ENCODE measurements around the gene MCRIP2. TPM values are rescaled to one million over a fixed set of nuclear protein-coding genes. Genes with fewer than 3 reads are reported as not detected.

MCRIP2 gene
- total RNA-seq, 1 donor from 2014 or later = 2.9 TPM

- peaks cover 3% of the 10 kb centered on the region for H3K36me3 Mint-ChIP-seq (ENCODE audit: low read depth, unreplicated experiment)
Measured at GRCh38 chr16:598823-599739, 42.5 kb upstream of the MCRIP2 start.

GRCh38 chr16:600781-601180 is 40.8 kb upstream of the MCRIP2 start:
- no peak for TF ChIP-seq CTCF (IDR thresholded peaks at IDR 0.05; ENCODE audit: unreplicated experiment)
- peaks cover 4% of the 10 kb centered on the region for H3K27me3 Mint-ChIP-seq (ENCODE audit: unreplicated experiment)
- DNase-seq (ENCODE audit: low spot score) = no peak
- peaks cover 14% of the 10 kb centered on the region for H3K36me3 Mint-ChIP-seq (ENCODE audit: low read depth, unreplicated experiment)
- no peak overlapping the region for H3K4me3 Mint-ChIP-seq (ENCODE audit: unreplicated experiment)
- H3K27ac Mint-ChIP-seq (ENCODE audit: unreplicated experiment) = no peak overlapping the region
- no peaks in the 10 kb centered on the region for H3K9me3 Mint-ChIP-seq (ENCODE audit: unreplicated experiment)
- H3K4me1 Mint-ChIP-seq (ENCODE audit: unreplicated experiment) = no peaks in the 10 kb centered on the region

More at GRCh38 chr16:598823-599739, 42.5 kb upstream of the MCRIP2 start:
- DNase-seq (ENCODE audit: low spot score) = no peak
- no peak for TF ChIP-seq CTCF (IDR thresholded peaks at IDR 0.05; ENCODE audit: unreplicated experiment)
- Mint-ChIP-seq H3K27ac (ENCODE audit: unreplicated experiment) (no peak overlapping the region), H3K9me3 (ENCODE audit: unreplicated experiment) (no peaks in the 10 kb centered on the region), H3K4me1 (ENCODE audit: unreplicated experiment) (no peaks in the 10 kb centered on the region), H3K4me3 (ENCODE audit: unreplicated experiment) (no peak overlapping the region), H3K27me3 (ENCODE audit: unreplicated experiment) (peaks cover 5% of the 10 kb centered on the region)

GRCh38 chr16:603933-604332 is 37.7 kb upstream of the MCRIP2 start:
- Mint-ChIP-seq H3K36me3 (ENCODE audit: low read depth, unreplicated experiment) (peaks cover 12% of the 10 kb centered on the region), H3K27ac (ENCODE audit: unreplicated experiment) (no peak overlapping the region), H3K4me3 (ENCODE audit: unreplicated experiment) (no peak overlapping the region), H3K4me1 (ENCODE audit: unreplicated experiment) (no peaks in the 10 kb centered on the region), H3K27me3 (ENCODE audit: unreplicated experiment) (no peaks in the 10 kb centered on the region), H3K9me3 (ENCODE audit: unreplicated experiment) (no peaks in the 10 kb centered on the region)
- DNase-seq (ENCODE audit: low spot score) = no peak
- TF ChIP-seq CTCF (IDR thresholded peaks at IDR 0.05; ENCODE audit: unreplicated experiment) = no peak

- Mint-ChIP-seq H3K4me1 (ENCODE audit: unreplicated experiment) (no peaks in the 10 kb centered on the region), H3K27ac (ENCODE audit: unreplicated experiment) (no peak overlapping the region), H3K36me3 (ENCODE audit: low read depth, unreplicated experiment) (peaks cover 12% of the 10 kb centered on the region), H3K9me3 (ENCODE audit: unreplicated experiment) (no peaks in the 10 kb centered on the region), H3K4me3 (ENCODE audit: unreplicated experiment) (no peak overlapping the region), H3K27me3 (ENCODE audit: unreplicated experiment) (peaks cover 1% of the 10 kb centered on the region)
- no peak for DNase-seq (ENCODE audit: low spot score)
- no peak for TF ChIP-seq CTCF (IDR thresholded peaks at IDR 0.05; ENCODE audit: unreplicated experiment)
Measured at GRCh38 chr16:606656-607307, 34.8 kb upstream of the MCRIP2 start.

GRCh38 chr16:608019-608418 is 33.6 kb upstream of the MCRIP2 start:
- H3K27me3 Mint-ChIP-seq (ENCODE audit: unreplicated experiment) = peaks cover 1% of the 10 kb centered on the region
- H3K9me3 Mint-ChIP-seq (ENCODE audit: unreplicated experiment) = no peaks in the 10 kb centered on the region
- no peak overlapping the region for H3K4me3 Mint-ChIP-seq (ENCODE audit: unreplicated experiment)
- H3K27ac Mint-ChIP-seq (ENCODE audit: unreplicated experiment) = no peak overlapping the region
- H3K4me1 Mint-ChIP-seq (ENCODE audit: unreplicated experiment) = no peaks in the 10 kb centered on the region
- peaks cover 12% of the 10 kb centered on the region for H3K36me3 Mint-ChIP-seq (ENCODE audit: low read depth, unreplicated experiment)
- TF ChIP-seq CTCF (IDR thresholded peaks at IDR 0.05; ENCODE audit: unreplicated experiment) = no peak
- DNase-seq (ENCODE audit: low spot score) = no peak
